GM12873 (cell line): Measurements from ENCODE around the gene FBXO46.

Experiments used
- TF ChIP-seq, protein P1 (sequence below): IDR thresholded peaks from 2 replicates; pipeline ENCODE4 v1.5.1; 2012; ENCODE audit warnings: low read depth, mild to moderate bottlenecking, moderate library complexity, low read length, control low read depth; ENCODE audit not compliant: insufficient read depth; ENCODE audit errors: missing control alignments

The FBXO46 gene

DNA sequence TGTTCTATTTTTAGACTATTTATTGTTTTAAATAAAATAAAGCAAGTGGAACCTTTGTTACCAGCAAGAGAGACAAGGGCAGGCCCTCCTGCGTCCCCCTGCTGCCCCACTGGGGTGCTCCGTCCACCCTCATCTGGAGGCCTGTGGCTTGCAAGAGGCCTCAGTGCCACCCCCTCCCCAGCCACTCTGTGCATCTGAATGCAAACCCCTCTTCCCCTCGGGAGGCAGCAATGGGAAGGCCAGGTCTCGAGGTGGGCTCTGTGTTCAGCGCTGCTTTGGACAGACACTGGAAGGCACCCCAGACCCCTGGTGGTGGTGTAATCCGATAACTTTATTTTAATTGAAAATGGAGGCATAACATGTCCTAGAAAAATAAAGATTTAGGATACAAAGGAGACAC, 33.8 kb upstream of the FBXO46 start:
- TF ChIP-seq, protein P1, sequence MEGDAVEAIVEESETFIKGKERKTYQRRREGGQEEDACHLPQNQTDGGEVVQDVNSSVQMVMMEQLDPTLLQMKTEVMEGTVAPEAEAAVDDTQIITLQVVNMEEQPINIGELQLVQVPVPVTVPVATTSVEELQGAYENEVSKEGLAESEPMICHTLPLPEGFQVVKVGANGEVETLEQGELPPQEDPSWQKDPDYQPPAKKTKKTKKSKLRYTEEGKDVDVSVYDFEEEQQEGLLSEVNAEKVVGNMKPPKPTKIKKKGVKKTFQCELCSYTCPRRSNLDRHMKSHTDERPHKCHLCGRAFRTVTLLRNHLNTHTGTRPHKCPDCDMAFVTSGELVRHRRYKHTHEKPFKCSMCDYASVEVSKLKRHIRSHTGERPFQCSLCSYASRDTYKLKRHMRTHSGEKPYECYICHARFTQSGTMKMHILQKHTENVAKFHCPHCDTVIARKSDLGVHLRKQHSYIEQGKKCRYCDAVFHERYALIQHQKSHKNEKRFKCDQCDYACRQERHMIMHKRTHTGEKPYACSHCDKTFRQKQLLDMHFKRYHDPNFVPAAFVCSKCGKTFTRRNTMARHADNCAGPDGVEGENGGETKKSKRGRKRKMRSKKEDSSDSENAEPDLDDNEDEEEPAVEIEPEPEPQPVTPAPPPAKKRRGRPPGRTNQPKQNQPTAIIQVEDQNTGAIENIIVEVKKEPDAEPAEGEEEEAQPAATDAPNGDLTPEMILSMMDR, result no peak

DNA sequence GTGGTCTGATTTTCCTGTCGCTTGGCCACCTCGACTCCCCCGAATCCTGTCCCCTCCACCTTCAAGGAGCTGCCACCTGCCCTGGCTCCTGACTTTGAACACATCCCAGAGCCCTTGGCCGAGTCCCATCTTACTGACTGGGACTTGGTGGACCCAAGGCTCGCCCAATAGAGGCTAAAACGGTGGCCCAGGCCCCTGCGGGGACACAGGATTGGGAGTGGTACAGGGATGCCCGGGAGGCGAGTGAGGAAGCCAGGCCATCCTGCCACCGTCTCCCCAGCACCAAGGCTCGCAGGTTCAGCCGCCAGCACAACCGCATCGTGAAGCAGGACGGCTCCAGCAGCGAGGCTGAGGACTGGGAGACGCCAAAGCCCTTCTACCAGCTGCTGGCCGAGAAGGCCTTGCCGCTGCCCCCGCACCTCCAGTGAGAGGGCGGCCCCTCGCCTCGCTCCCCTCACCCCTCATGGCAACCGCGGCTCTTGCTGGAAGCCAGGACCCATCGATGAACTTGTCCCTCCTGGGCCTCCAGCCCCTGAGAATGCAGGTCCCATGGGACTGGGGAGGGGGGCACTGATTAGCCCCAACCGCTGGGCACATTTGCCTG, 33.1 kb upstream of the FBXO46 start:
- TF ChIP-seq, protein P1, result no peak

DNA sequence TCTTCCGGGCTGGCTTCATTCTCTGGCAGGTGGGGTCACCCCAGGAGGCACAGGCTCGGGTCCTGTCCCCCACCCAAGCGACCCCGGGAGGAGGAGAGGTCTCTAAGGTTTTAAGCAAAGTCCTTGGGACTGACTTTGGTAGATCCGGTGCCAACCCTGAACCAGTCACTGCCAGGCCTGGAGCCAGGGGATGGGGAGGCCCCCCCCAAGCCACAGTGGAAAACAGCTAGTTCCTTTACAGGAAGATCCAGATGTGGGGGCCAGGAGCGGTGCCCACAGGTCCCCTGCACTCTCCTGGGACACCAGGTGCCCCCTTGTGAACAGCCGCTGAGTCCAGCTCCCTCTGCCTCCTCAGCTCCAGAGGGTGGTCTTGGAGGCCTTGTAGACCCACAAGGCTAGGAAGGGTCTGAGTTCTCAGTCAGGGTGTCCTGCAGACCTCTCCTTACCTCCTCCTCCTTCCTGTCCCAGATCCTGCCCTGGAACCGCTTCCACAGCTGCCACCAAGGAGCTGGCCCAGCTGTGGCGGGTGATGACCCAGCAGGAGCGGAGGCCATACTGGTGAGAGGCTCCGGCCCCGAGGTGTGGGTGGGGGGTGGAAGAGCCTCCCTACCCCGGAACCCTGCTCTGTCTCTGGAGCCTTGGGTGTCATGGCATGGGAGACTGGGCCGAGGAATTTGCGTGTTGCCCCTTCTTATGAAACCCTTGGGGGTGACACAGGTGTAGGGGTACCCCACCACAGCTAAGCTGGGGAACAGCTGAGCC, 32.4 kb upstream of the FBXO46 start:
- TF ChIP-seq, protein P1, result no peak

DNA sequence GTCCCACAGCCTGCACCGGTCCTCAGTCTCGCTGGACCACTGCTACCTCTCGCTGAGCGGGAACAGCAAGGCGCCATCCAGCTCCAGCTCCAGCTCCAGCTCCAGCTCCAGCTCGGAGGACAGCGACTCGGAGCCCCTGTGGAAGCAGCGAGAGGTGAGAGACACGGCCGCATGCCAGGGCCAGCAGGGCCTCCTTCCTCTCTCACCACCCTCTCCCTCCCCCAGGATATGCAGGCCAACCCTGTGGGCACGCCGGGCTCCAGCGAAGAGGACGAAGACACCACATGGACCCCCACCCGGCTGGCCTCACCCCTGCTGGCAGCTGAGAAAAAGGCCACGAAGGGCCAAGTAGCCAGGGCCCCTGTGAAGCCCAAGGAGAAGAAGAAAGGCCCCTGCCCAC, 31.0 kb upstream of the FBXO46 start:
- TF ChIP-seq, protein P1, result no peak

DNA sequence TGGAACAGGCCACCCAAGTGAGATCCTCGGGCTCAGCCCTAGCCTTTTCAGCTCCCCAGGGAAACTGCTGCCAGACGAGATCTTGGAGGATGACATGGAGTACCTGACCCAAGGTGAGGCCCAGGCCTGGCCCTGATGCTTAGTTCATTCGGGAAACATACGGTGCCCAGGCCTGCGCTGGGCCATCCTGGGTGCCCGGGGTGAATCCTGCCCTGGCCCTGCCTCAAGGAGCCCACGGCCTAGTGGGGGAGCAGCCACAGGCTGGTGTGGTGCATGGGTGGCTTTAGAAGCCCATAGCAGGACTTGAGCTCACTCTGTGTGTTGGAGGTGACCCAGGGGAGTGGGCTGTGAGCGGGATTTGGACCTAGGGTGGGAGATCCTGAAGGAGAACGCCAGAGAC, 28.2 kb upstream of the FBXO46 start:
- TF ChIP-seq, protein P1, result no peak

DNA sequence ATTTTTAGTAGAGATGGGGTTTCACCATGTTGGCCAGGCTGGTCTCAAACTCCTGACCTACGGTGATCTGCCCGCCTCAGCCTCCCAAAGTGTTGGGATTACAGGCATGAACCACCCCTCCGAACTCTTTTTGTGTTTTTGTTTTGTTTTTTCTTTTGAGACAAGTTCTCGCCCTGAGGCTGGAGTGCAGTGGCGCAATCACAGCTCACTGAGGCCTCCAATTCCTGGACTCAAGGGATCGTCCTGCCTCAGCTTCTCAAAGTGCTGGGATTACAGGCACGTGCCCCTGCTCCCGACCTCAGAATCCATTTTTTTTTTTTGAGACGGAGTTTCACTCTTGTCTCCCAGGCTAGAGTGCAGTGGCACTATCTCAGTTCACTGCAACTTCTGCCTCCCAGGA, 27.0 kb upstream of the FBXO46 start:
- TF ChIP-seq, protein P1, result no peak

DNA sequence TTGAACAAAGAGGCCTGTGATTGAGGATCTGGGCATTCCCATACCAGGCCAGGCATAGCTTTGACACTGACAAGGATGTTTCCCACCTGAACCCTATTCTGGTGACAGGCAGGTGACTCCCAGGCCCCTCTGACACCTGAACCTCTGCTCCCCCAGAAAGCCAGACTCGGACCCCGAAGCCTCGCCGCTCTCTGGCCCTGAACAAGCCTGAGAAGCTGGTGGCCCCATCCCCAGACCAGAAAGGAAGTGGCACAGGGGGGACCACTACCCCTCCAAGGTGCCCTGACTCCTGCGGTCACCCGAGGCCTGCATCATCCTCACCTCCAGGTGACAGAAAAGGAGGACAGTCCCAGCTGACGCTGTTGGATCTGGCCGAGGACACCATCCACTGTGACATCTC, 23.6 kb upstream of the FBXO46 start:
- TF ChIP-seq, protein P1, result no peak
